WTC11 (cell line): ENCODE measurements around the gene SIRPG. TPM values are rescaled to one million over a fixed set of nuclear protein-coding genes. Genes with fewer than 3 reads are reported as not detected.

Experiments used
- ATAC-seq: fragments of 200-7000 bp; cut with Tn5 transposase; 2 replicates; pipeline ENCODE4 v1.10.0; 2021; ENCODE audit warnings: mild to moderate bottlenecking, moderate library complexity
- CTCF ChIA-PET: fragments of 300-600 bp; sonication (Branson Sonifier 250); formaldehyde crosslinking; loops from one replicate; lab custom pipeline; 2021; ENCODE audit warnings: antibody characterized with exemption; lab: Charles Lee
- POLR2A ChIA-PET: fragments of 350-600 bp; sonication (Branson Sonifier 250); formaldehyde crosslinking; loops from one replicate; lab custom pipeline; 2021; ENCODE audit warnings: antibody characterized with exemption; lab: Charles Lee
- DNase-seq: peaks from one replicate; pipeline ENCODE4 v3.0.0; 2021; ENCODE audit warnings: low spot score
- H3K27ac Mint-ChIP-seq: 2 replicates; pipeline ENCODE4 v1.8.0; 2021; ENCODE audit warnings: mixed read lengths
- H3K27me3 Mint-ChIP-seq: 2 replicates; pipeline ENCODE4 v1.8.0; 2021; ENCODE audit warnings: low read depth, mild to moderate bottlenecking, moderate library complexity, mixed read lengths
- H3K36me3 Mint-ChIP-seq: 2 replicates; pipeline ENCODE4 v1.8.0; 2021; ENCODE audit warnings: mixed read lengths
- H3K4me1 Mint-ChIP-seq: 2 replicates; pipeline ENCODE4 v1.8.0; 2022; ENCODE audit warnings: mixed read lengths
- H3K4me3 Mint-ChIP-seq: 2 replicates; pipeline ENCODE4 v1.8.0; 2021; ENCODE audit warnings: mild to moderate bottlenecking, moderate library complexity, mixed read lengths
- H3K9me3 Mint-ChIP-seq: 2 replicates; pipeline ENCODE4 v1.8.0; 2021; ENCODE audit warnings: mixed read lengths
- CBFB ChIP-seq: sonication (generic); formaldehyde crosslinking; IDR thresholded peaks from 2 replicates; pipeline ENCODE4 v1.8.1; 2022; ENCODE audit warnings: mild to moderate bottlenecking, low read depth, missing genetic modification reagents
- PRRX2 ChIP-seq: fragments of 250-450 bp; sonication (Bioruptor Pico); IDR thresholded peaks from 2 replicates; pipeline ENCODE4 v1.8.0; 2021; ENCODE audit warnings: mild to moderate bottlenecking
- ZNF138 ChIP-seq: sonication (generic); formaldehyde crosslinking; conservative IDR thresholded peaks from 2 replicates; pipeline ENCODE4 v1.8.1; 2022; ENCODE audit warnings: mild to moderate bottlenecking, moderate library complexity, missing genetic modification reagents
- total RNA-seq: library from RNA; stranded (reverse); gene quantifications from 3 replicates; pipeline ENCODE4 v1.2.3, GENCODE V29; 2021
- TF ChIP-seq, protein P1 (sequence below): sonication (generic); formaldehyde crosslinking; IDR thresholded peaks from 2 replicates; pipeline ENCODE4 v1.8.1; 2023; ENCODE audit warnings: mild to moderate bottlenecking, missing genetic modification reagents, borderline replicate concordance
- TF ChIP-seq, protein P2 (sequence below): sonication (generic); formaldehyde crosslinking; conservative IDR thresholded peaks from 2 replicates; pipeline ENCODE4 v1.8.1; 2023; ENCODE audit warnings: mild to moderate bottlenecking, low read depth, missing genetic modification reagents, moderate library complexity
- TF ChIP-seq, protein P3 (sequence below): fragments of 250-450 bp; sonication (Bioruptor Pico); IDR thresholded peaks from 2 replicates; pipeline ENCODE4 v1.9.0; 2021; ENCODE audit warnings: mild to moderate bottlenecking
- TF ChIP-seq, protein P4 (sequence below): sonication (generic); formaldehyde crosslinking; IDR thresholded peaks from 2 replicates; pipeline ENCODE4 v1.8.0; 2022; ENCODE audit warnings: mild to moderate bottlenecking, missing genetic modification reagents
- TF ChIP-seq, protein P5 (sequence below): sonication (generic); formaldehyde crosslinking; IDR thresholded peaks from 2 replicates; pipeline ENCODE4 v1.8.1; 2022; ENCODE audit warnings: low read depth, missing genetic modification reagents, borderline replicate concordance
- TF ChIP-seq, protein P6 (sequence below): fragments of 250-450 bp; sonication (Bioruptor Pico); IDR thresholded peaks from 2 replicates; pipeline ENCODE4 v1.9.0; 2021; ENCODE audit warnings: moderate library complexity, mild to moderate bottlenecking, inconsistent platforms, borderline replicate concordance
- TF ChIP-seq, protein P7 (sequence below): sonication (generic); formaldehyde crosslinking; IDR thresholded peaks from 2 replicates; pipeline ENCODE4 v1.8.1; 2022; ENCODE audit warnings: mild to moderate bottlenecking, missing genetic modification reagents, moderate library complexity, borderline replicate concordance
- TF ChIP-seq, protein P8 (sequence below): sonication (generic); formaldehyde crosslinking; IDR thresholded peaks from 2 replicates; pipeline ENCODE4 v1.8.0; 2023; ENCODE audit warnings: missing genetic modification reagents, mild to moderate bottlenecking, borderline replicate concordance
- TF ChIP-seq, protein P9 (sequence below): sonication (generic); formaldehyde crosslinking; IDR thresholded peaks from 2 replicates; pipeline ENCODE4 v1.8.1; 2022; ENCODE audit warnings: mild to moderate bottlenecking, moderate library complexity, missing genetic modification reagents

SIRPG gene
- total RNA-seq, 1 experiment from 2014 or later: not detected

DNA sequence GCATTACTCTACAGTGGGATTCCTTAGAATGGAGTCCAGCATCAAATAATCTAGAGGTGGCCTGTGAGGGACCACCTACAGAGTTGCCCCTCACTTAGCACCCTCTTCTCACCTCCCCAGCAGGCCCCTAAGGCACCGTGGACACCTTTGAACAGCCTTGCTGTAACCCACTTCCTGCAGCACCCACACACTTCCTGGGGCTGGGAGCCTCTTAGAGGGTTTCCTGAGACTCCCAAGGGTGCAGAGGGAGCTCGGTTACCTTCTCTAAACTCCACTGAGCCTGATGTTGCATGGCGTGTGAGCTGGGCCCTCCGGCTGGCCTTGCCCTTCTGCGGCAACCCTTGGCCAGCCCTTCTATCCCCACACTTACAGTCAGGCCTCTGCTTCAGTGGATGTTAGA is 7.3 kb upstream of the SIRPG start (continued):
- TF ChIP-seq, protein P1, sequence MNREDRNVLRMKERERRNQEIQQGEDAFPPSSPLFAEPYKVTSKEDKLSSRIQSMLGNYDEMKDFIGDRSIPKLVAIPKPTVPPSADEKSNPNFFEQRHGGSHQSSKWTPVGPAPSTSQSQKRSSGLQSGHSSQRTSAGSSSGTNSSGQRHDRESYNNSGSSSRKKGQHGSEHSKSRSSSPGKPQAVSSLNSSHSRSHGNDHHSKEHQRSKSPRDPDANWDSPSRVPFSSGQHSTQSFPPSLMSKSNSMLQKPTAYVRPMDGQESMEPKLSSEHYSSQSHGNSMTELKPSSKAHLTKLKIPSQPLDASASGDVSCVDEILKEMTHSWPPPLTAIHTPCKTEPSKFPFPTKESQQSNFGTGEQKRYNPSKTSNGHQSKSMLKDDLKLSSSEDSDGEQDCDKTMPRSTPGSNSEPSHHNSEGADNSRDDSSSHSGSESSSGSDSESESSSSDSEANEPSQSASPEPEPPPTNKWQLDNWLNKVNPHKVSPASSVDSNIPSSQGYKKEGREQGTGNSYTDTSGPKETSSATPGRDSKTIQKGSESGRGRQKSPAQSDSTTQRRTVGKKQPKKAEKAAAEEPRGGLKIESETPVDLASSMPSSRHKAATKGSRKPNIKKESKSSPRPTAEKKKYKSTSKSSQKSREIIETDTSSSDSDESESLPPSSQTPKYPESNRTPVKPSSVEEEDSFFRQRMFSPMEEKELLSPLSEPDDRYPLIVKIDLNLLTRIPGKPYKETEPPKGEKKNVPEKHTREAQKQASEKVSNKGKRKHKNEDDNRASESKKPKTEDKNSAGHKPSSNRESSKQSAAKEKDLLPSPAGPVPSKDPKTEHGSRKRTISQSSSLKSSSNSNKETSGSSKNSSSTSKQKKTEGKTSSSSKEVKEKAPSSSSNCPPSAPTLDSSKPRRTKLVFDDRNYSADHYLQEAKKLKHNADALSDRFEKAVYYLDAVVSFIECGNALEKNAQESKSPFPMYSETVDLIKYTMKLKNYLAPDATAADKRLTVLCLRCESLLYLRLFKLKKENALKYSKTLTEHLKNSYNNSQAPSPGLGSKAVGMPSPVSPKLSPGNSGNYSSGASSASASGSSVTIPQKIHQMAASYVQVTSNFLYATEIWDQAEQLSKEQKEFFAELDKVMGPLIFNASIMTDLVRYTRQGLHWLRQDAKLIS (CRISPR knock-in tag): no peak
- no peak for TF ChIP-seq CBFB (CRISPR knock-in tag)
- TF ChIP-seq, protein P2, sequence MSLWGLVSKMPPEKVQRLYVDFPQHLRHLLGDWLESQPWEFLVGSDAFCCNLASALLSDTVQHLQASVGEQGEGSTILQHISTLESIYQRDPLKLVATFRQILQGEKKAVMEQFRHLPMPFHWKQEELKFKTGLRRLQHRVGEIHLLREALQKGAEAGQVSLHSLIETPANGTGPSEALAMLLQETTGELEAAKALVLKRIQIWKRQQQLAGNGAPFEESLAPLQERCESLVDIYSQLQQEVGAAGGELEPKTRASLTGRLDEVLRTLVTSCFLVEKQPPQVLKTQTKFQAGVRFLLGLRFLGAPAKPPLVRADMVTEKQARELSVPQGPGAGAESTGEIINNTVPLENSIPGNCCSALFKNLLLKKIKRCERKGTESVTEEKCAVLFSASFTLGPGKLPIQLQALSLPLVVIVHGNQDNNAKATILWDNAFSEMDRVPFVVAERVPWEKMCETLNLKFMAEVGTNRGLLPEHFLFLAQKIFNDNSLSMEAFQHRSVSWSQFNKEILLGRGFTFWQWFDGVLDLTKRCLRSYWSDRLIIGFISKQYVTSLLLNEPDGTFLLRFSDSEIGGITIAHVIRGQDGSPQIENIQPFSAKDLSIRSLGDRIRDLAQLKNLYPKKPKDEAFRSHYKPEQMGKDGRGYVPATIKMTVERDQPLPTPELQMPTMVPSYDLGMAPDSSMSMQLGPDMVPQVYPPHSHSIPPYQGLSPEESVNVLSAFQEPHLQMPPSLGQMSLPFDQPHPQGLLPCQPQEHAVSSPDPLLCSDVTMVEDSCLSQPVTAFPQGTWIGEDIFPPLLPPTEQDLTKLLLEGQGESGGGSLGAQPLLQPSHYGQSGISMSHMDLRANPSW: no peak

DNA sequence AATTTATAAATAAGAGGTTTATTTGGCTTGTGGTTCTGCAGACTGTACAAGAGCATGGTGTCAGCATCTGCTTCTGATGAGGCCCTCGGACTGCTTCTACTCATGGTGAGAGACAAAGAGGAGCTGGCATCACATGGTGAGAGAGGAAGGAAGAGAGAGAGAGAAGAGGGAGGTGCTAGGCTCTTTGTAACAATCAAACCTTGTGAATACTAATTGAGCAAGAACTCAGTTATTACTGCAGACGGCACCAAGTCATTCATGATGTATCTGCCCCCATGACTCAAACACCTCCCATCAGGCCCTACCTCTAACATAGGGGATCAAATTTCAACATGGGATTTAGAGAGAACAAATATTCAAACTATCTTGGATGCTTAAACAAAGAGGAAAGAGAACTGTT is 6.3 kb upstream of the SIRPG start:
- peaks cover 9% of the 10 kb centered on the region for H3K4me1 Mint-ChIP-seq
- no peak overlapping the region for H3K4me3 Mint-ChIP-seq
- DNase-seq: no peak
- peaks cover 6% of the 10 kb centered on the region for H3K27me3 Mint-ChIP-seq
- TF ChIP-seq, protein P3, sequence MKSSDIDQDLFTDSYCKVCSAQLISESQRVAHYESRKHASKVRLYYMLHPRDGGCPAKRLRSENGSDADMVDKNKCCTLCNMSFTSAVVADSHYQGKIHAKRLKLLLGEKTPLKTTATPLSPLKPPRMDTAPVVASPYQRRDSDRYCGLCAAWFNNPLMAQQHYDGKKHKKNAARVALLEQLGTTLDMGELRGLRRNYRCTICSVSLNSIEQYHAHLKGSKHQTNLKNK (CRISPR knock-in tag): no peak
- TF ChIP-seq, protein P4, sequence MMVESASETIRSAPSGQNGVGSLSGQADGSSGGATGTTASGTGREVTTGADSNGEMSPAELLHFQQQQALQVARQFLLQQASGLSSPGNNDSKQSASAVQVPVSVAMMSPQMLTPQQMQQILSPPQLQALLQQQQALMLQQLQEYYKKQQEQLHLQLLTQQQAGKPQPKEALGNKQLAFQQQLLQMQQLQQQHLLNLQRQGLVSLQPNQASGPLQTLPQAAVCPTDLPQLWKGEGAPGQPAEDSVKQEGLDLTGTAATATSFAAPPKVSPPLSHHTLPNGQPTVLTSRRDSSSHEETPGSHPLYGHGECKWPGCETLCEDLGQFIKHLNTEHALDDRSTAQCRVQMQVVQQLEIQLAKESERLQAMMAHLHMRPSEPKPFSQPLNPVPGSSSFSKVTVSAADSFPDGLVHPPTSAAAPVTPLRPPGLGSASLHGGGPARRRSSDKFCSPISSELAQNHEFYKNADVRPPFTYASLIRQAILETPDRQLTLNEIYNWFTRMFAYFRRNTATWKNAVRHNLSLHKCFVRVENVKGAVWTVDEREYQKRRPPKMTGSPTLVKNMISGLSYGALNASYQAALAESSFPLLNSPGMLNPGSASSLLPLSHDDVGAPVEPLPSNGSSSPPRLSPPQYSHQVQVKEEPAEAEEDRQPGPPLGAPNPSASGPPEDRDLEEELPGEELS (CRISPR knock-in tag): no peak
- TF ChIP-seq PRRX2 (no peak), CBFB (CRISPR knock-in tag) (no peak), ZNF138 (CRISPR knock-in tag) (no peak)
- TF ChIP-seq, protein P5, sequence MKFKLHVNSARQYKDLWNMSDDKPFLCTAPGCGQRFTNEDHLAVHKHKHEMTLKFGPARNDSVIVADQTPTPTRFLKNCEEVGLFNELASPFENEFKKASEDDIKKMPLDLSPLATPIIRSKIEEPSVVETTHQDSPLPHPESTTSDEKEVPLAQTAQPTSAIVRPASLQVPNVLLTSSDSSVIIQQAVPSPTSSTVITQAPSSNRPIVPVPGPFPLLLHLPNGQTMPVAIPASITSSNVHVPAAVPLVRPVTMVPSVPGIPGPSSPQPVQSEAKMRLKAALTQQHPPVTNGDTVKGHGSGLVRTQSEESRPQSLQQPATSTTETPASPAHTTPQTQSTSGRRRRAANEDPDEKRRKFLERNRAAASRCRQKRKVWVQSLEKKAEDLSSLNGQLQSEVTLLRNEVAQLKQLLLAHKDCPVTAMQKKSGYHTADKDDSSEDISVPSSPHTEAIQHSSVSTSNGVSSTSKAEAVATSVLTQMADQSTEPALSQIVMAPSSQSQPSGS: no peak
- TF ChIP-seq, protein P6, sequence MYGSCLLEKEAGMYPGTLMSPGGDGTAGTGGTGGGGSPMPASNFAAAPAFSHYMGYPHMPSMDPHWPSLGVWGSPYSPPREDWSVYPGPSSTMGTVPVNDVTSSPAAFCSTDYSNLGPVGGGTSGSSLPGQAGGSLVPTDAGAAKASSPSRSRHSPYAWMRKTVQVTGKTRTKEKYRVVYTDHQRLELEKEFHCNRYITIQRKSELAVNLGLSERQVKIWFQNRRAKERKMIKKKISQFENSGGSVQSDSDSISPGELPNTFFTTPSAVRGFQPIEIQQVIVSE (CRISPR knock-in tag): no peak
- TF ChIP-seq, protein P7, sequence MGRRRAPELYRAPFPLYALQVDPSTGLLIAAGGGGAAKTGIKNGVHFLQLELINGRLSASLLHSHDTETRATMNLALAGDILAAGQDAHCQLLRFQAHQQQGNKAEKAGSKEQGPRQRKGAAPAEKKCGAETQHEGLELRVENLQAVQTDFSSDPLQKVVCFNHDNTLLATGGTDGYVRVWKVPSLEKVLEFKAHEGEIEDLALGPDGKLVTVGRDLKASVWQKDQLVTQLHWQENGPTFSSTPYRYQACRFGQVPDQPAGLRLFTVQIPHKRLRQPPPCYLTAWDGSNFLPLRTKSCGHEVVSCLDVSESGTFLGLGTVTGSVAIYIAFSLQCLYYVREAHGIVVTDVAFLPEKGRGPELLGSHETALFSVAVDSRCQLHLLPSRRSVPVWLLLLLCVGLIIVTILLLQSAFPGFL: no peak
- TF ChIP-seq, protein P8, sequence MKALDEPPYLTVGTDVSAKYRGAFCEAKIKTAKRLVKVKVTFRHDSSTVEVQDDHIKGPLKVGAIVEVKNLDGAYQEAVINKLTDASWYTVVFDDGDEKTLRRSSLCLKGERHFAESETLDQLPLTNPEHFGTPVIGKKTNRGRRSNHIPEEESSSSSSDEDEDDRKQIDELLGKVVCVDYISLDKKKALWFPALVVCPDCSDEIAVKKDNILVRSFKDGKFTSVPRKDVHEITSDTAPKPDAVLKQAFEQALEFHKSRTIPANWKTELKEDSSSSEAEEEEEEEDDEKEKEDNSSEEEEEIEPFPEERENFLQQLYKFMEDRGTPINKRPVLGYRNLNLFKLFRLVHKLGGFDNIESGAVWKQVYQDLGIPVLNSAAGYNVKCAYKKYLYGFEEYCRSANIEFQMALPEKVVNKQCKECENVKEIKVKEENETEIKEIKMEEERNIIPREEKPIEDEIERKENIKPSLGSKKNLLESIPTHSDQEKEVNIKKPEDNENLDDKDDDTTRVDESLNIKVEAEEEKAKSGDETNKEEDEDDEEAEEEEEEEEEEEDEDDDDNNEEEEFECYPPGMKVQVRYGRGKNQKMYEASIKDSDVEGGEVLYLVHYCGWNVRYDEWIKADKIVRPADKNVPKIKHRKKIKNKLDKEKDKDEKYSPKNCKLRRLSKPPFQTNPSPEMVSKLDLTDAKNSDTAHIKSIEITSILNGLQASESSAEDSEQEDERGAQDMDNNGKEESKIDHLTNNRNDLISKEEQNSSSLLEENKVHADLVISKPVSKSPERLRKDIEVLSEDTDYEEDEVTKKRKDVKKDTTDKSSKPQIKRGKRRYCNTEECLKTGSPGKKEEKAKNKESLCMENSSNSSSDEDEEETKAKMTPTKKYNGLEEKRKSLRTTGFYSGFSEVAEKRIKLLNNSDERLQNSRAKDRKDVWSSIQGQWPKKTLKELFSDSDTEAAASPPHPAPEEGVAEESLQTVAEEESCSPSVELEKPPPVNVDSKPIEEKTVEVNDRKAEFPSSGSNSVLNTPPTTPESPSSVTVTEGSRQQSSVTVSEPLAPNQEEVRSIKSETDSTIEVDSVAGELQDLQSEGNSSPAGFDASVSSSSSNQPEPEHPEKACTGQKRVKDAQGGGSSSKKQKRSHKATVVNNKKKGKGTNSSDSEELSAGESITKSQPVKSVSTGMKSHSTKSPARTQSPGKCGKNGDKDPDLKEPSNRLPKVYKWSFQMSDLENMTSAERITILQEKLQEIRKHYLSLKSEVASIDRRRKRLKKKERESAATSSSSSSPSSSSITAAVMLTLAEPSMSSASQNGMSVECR (CRISPR knock-in tag): no peak
- TF ChIP-seq, protein P9, sequence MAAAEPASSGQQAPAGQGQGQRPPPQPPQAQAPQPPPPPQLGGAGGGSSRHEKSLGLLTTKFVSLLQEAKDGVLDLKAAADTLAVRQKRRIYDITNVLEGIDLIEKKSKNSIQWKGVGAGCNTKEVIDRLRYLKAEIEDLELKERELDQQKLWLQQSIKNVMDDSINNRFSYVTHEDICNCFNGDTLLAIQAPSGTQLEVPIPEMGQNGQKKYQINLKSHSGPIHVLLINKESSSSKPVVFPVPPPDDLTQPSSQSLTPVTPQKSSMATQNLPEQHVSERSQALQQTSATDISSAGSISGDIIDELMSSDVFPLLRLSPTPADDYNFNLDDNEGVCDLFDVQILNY: no peak
- no peaks in the 10 kb centered on the region for H3K36me3 Mint-ChIP-seq
- ATAC-seq: no peak
- peaks cover 4% of the 10 kb centered on the region; the same call in 1 of the 2 replicates for H3K9me3 Mint-ChIP-seq
- ChIA-PET CTCF (no interaction called here), POLR2A (no interaction called here)
- H3K27ac Mint-ChIP-seq: no peak overlapping the region
